ENCODE results near the gene EXOC4.

Gene EXOC4

DNA sequence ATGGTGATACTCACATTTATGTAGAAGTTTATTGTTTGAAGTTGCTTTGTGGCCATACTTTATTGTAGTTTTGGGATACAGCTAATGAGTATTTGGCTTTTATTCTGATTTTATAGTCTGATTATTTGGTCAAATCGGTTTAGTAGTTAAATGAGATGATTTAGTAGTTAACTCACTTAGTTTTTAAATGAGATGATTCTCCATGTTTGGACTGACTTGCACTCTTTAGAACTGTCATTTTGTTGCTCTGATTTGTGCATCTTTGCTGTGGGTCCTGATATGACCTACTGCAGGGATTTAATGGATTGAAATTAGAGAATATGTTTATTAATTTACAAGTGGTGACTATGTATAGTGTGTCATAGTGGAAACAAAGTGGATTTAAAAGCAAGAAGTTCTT, 44.2 kb downstream of the EXOC4 start:
- H3K9me3 ChIP-seq (ENCODE audit: low read length) = no peaks in the 10 kb centered on the region
- no peak overlapping the region for H3K27ac ChIP-seq (ENCODE audit: low read depth, low read length)
- H3K27me3 ChIP-seq (ENCODE audit: control insufficient read depth in 1 of 2, insufficient read depth in 2 of 2, low read length in 2 of 2) = no peaks in the 10 kb centered on the region
- H3K9ac ChIP-seq (ENCODE audit: low read length) = no peak overlapping the region
- H3K4me1 ChIP-seq (ENCODE audit: insufficient read depth, low read length) = peaks cover 3% of the 10 kb centered on the region
- no peak overlapping the region for H3K4me3 ChIP-seq (ENCODE audit: low read depth in 1 of 2, low read length in 2 of 2)
- H3K36me3 ChIP-seq (ENCODE audit: insufficient read depth, low read length) = no peaks in the 10 kb centered on the region

DNA sequence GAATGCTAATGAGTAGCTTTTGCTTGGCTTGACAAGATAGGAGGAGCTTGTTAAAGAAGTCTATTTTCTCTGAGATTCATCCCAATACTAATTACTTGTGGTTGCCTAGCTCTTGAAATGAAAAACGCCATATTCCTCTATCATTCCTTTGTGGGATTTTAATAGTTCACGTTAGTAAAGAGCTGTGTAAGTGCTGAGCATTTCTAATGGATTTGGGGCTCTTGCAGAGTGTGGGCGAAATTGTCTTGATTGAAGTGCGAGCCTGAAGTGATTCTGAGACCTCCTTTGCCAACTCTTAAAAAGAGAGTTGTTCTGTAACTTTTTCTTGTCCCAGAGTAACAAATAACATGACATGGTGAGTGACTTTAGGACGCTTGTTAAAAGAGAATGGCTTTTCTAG, 45.2 kb downstream of the EXOC4 start:
- Histone ChIP-seq H3K27me3 (ENCODE audit: control insufficient read depth in 1 of 2, insufficient read depth in 2 of 2, low read length in 2 of 2) (no peaks in the 10 kb centered on the region), H3K36me3 (ENCODE audit: insufficient read depth, low read length) (no peaks in the 10 kb centered on the region), H3K27ac (ENCODE audit: low read depth, low read length) (no peak overlapping the region), H3K4me3 (ENCODE audit: low read depth in 1 of 2, low read length in 2 of 2) (no peak overlapping the region), H3K9me3 (ENCODE audit: low read length) (no peaks in the 10 kb centered on the region), H3K9ac (ENCODE audit: low read length) (no peak overlapping the region), H3K4me1 (ENCODE audit: insufficient read depth, low read length) (peaks cover 3% of the 10 kb centered on the region)

DNA sequence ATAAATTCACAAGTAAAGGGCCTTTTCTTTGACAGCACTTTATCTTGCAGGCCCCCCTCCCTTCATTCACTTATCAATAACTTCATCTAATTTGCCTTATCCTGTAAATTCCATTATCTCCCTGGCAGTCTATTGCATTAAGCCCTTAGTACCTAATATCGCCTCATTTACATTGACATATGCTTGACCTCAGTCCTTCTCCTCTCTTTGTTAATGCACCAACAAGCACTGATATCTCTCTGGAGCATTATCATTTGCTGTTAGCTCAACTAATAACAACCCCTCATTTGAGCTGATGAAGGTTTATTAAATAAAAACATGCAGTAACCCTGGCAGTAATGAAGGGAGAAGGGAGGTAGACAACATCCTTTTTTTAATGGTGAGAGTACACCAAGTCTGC, 46.8 kb downstream of the EXOC4 start:
- no peaks in the 10 kb centered on the region for H3K36me3 ChIP-seq (ENCODE audit: insufficient read depth, low read length)
- no peak overlapping the region for H3K27ac ChIP-seq (ENCODE audit: low read depth, low read length)
- H3K4me1 ChIP-seq (ENCODE audit: insufficient read depth, low read length) = peaks cover 3% of the 10 kb centered on the region
- no peak overlapping the region for H3K4me3 ChIP-seq (ENCODE audit: low read depth in 1 of 2, low read length in 2 of 2)
- H3K9me3 ChIP-seq (ENCODE audit: low read length) = no peaks in the 10 kb centered on the region
- no peaks in the 10 kb centered on the region for H3K27me3 ChIP-seq (ENCODE audit: control insufficient read depth in 1 of 2, insufficient read depth in 2 of 2, low read length in 2 of 2)
- H3K9ac ChIP-seq (ENCODE audit: low read length) = no peak overlapping the region

DNA sequence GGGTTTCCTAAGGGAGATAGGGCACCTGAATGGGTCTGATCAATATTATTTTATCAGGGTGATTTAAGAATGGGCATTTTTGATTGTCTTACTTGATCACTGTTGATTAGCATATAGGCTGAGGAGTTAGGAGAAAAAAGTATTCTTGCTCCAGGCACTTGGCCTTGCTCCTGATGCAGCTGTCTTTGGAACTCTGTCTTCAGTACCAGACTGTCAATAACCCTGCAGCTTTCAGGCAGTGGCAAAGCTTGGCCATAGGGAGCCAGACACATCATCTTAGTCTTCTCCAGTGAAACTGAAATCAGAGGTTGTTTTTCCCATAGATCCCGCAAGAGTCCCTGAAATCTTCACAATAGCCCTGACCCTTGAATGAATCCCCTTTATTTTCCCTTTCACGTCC, 47.2 kb downstream of the EXOC4 start:
- Histone ChIP-seq H3K9me3 (ENCODE audit: low read length) (no peaks in the 10 kb centered on the region), H3K36me3 (ENCODE audit: insufficient read depth, low read length) (no peaks in the 10 kb centered on the region), H3K4me3 (ENCODE audit: low read depth in 1 of 2, low read length in 2 of 2) (no peak overlapping the region), H3K27ac (ENCODE audit: low read depth, low read length) (no peak overlapping the region), H3K9ac (ENCODE audit: low read length) (no peak overlapping the region), H3K27me3 (ENCODE audit: control insufficient read depth in 1 of 2, insufficient read depth in 2 of 2, low read length in 2 of 2) (no peaks in the 10 kb centered on the region), H3K4me1 (ENCODE audit: insufficient read depth, low read length) (peaks cover 3% of the 10 kb centered on the region)

DNA sequence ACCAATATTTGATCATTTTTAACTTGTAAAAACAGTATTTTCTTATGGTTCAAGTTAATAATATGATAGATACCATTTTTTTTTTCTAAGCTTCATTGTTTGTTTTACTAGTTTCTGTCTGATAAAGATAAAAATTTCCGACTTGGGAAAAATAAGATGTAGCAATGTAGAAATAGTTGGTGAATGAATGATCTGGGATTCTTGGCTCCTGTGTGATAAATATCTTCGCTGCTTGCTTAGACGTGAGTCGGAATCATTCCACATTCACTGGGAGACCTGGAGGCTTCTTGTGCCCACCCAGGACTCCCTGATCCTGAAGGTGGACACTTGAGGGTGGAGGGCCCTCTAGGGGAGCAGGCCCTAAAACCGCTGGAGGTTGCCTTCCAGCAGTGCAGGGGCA, 47.9 kb downstream of the EXOC4 start:
- no peak overlapping the region for H3K27ac ChIP-seq (ENCODE audit: low read depth, low read length)
- no peaks in the 10 kb centered on the region for H3K27me3 ChIP-seq (ENCODE audit: control insufficient read depth in 1 of 2, insufficient read depth in 2 of 2, low read length in 2 of 2)
- H3K4me1 ChIP-seq (ENCODE audit: insufficient read depth, low read length) = no peaks in the 10 kb centered on the region
- no peak overlapping the region for H3K4me3 ChIP-seq (ENCODE audit: low read depth in 1 of 2, low read length in 2 of 2)
- H3K36me3 ChIP-seq (ENCODE audit: insufficient read depth, low read length) = peaks cover 5% of the 10 kb centered on the region
- no peaks in the 10 kb centered on the region for H3K9me3 ChIP-seq (ENCODE audit: low read length)
- H3K9ac ChIP-seq (ENCODE audit: low read length) = no peak overlapping the region

DNA sequence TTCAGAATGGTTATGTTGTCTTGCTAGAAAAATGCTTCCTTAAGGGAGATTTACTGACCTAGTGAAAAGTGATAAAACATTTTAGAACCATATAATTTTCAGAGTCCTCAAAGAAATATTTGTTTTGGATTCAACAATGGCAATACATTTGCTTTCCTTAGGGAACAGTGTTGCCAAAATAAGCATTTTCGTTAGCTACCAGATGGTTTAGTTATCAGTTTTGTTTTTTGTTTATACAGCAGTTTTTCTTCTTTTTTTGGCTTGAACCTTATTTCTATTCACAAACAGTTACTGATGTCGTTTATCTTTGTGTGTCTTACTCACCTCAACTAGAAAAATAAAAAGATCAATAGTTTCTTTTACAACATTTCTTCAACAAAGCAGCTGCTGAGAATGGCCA, 48.6 kb downstream of the EXOC4 start:
- Histone ChIP-seq H3K4me3 (ENCODE audit: low read depth in 1 of 2, low read length in 2 of 2) (no peak overlapping the region), H3K9me3 (ENCODE audit: low read length) (no peaks in the 10 kb centered on the region), H3K4me1 (ENCODE audit: insufficient read depth, low read length) (no peaks in the 10 kb centered on the region), H3K27ac (ENCODE audit: low read depth, low read length) (no peak overlapping the region), H3K27me3 (ENCODE audit: control insufficient read depth in 1 of 2, insufficient read depth in 2 of 2, low read length in 2 of 2) (no peaks in the 10 kb centered on the region), H3K9ac (ENCODE audit: low read length) (no peak overlapping the region), H3K36me3 (ENCODE audit: insufficient read depth, low read length) (peaks cover 12% of the 10 kb centered on the region)

DNA sequence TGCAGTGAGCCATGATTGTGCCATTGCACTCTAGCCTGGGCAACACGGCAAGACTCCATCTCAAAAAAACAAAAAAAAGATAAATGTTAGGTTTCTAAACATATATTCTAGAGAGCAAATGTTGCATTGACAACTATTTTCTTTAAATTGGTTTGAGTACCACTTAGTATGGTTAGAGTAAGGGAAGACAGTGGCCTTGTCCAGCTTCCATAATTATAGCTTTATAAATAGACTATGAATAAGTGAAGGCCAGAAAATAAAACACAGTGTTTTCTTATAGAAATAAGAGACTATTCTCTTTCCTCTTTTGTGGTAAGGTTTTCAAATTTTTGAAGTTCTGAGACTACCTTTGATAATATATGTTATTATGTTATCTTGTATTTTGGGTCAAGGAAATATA, 50.5 kb downstream of the EXOC4 start:
- H3K4me1 ChIP-seq (ENCODE audit: insufficient read depth, low read length) = no peaks in the 10 kb centered on the region
- no peak overlapping the region for H3K27ac ChIP-seq (ENCODE audit: low read depth, low read length)
- H3K36me3 ChIP-seq (ENCODE audit: insufficient read depth, low read length) = peaks cover 26% of the 10 kb centered on the region
- no peak overlapping the region for H3K9ac ChIP-seq (ENCODE audit: low read length)
- no peak overlapping the region for H3K4me3 ChIP-seq (ENCODE audit: low read depth in 1 of 2, low read length in 2 of 2)
- no peaks in the 10 kb centered on the region for H3K27me3 ChIP-seq (ENCODE audit: control insufficient read depth in 1 of 2, insufficient read depth in 2 of 2, low read length in 2 of 2)
- H3K9me3 ChIP-seq (ENCODE audit: low read length) = no peaks in the 10 kb centered on the region

DNA sequence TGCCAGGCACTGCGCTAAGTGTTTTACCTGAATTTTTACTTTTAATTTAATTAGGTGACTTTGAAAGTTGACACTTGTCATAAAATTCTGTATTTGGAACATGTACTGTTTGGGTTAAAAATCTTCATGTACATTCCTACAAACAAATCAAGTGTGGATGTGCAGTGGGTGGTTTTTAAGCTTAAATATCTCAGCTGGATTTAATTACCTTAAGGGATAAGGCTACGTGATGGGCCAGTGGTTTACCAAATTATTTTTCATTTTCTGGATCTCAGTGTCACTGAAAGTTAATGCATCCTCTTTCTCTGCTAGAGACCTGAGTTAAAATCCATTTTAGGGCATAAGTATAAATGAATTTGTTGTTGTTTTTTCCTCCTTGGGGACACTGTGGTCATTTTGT, 51.1 kb downstream of the EXOC4 start:
- H3K9me3 ChIP-seq (ENCODE audit: low read length) = no peaks in the 10 kb centered on the region
- H3K27ac ChIP-seq (ENCODE audit: low read depth, low read length) = no peak overlapping the region
- H3K4me3 ChIP-seq (ENCODE audit: low read depth in 1 of 2, low read length in 2 of 2) = no peak overlapping the region
- peaks cover 26% of the 10 kb centered on the region for H3K36me3 ChIP-seq (ENCODE audit: insufficient read depth, low read length)
- no peak overlapping the region for H3K9ac ChIP-seq (ENCODE audit: low read length)
- no peaks in the 10 kb centered on the region for H3K4me1 ChIP-seq (ENCODE audit: insufficient read depth, low read length)
- H3K27me3 ChIP-seq (ENCODE audit: control insufficient read depth in 1 of 2, insufficient read depth in 2 of 2, low read length in 2 of 2) = no peaks in the 10 kb centered on the region

DNA sequence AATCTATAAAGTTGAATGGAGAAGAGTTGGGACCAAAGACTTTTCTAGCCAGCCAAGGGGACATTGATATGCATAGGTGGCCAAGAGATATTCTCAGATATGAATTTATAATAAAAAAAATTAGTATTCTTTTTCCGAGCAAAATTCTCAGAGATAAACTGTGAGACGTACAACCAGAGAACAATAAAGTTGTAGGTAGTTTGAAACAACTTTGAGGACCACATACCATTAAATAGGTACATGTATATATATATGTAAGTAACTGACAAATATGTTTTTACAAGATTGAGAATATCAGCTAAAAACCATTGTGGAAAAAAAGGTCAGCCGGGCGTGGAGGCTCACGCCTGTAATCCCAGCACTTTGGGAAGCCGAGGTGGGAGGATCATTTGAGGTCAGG, 56.5 kb downstream of the EXOC4 start:
- H3K36me3 ChIP-seq (ENCODE audit: insufficient read depth, low read length) = peaks cover 26% of the 10 kb centered on the region
- H3K4me1 ChIP-seq (ENCODE audit: insufficient read depth, low read length) = no peaks in the 10 kb centered on the region
- no peaks in the 10 kb centered on the region for H3K9me3 ChIP-seq (ENCODE audit: low read length)
- H3K27ac ChIP-seq (ENCODE audit: low read depth, low read length) = no peak overlapping the region
- H3K9ac ChIP-seq (ENCODE audit: low read length) = no peak overlapping the region
- no peak overlapping the region for H3K4me3 ChIP-seq (ENCODE audit: low read depth in 1 of 2, low read length in 2 of 2)
- no peaks in the 10 kb centered on the region for H3K27me3 ChIP-seq (ENCODE audit: control insufficient read depth in 1 of 2, insufficient read depth in 2 of 2, low read length in 2 of 2)

DNA sequence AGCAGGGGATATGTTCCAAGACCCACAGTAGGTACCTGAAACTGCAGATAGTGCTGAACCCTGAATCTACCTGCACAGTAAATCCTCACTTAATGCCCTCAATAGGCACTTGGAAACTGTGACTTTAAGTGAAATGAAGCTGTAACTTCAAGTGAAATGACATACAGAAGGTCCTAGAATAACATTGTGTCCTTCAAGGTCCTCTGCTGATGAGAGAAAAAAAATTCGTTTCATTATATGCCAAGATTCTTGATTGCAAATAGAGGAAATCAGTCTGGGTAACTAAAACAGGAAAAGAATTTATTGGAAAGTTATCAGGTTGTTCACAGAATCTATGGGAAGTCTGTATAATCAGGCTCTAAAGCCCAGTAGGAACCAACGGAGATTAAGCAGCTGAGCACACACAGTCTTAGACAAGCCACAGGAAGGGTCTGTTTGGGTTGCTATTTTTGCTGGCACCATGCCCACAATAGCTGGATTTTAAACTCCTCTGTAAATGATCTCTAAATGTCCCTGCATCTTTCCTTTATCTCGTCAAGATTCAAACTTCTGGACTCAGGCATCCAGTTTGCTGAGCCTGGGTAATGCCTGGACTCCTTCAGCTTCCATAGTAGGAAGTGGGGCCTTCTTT, 57.5 kb downstream of the EXOC4 start:
- Histone ChIP-seq H3K9me3 (ENCODE audit: low read length) (no peaks in the 10 kb centered on the region), H3K27ac (ENCODE audit: low read depth, low read length) (no peak overlapping the region), H3K36me3 (ENCODE audit: insufficient read depth, low read length) (peaks cover 25% of the 10 kb centered on the region), H3K27me3 (ENCODE audit: control insufficient read depth in 1 of 2, insufficient read depth in 2 of 2, low read length in 2 of 2) (no peaks in the 10 kb centered on the region), H3K4me1 (ENCODE audit: insufficient read depth, low read length) (no peaks in the 10 kb centered on the region), H3K9ac (ENCODE audit: low read length) (no peak overlapping the region), H3K4me3 (ENCODE audit: low read depth in 1 of 2, low read length in 2 of 2) (no peak overlapping the region)

DNA sequence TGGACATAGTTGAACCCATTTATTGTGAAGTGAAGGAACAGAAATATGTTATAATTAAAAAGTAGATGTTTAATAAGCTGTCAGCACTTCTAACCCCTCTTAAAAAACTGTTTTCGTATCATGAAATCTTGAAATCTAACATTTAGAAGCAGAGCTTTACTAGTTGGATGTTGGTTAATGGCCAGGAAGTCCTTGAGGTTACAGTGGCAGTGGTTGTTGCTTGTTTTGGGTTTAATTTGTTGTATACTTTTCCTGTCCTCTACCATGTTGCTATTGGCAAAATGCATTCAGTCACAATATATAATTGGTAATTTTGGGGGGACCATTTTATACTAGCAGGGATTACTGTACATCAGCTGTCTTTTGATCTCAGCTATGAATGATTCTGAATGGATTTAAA, 60.7 kb downstream of the EXOC4 start:
- Histone ChIP-seq H3K36me3 (ENCODE audit: insufficient read depth, low read length) (no peaks in the 10 kb centered on the region), H3K9me3 (ENCODE audit: low read length) (no peaks in the 10 kb centered on the region), H3K9ac (ENCODE audit: low read length) (no peak overlapping the region), H3K4me3 (ENCODE audit: low read depth in 1 of 2, low read length in 2 of 2) (no peak overlapping the region), H3K4me1 (ENCODE audit: insufficient read depth, low read length) (peaks cover 4% of the 10 kb centered on the region), H3K27me3 (ENCODE audit: control insufficient read depth in 1 of 2, insufficient read depth in 2 of 2, low read length in 2 of 2) (no peaks in the 10 kb centered on the region), H3K27ac (ENCODE audit: low read depth, low read length) (no peak overlapping the region)

DNA sequence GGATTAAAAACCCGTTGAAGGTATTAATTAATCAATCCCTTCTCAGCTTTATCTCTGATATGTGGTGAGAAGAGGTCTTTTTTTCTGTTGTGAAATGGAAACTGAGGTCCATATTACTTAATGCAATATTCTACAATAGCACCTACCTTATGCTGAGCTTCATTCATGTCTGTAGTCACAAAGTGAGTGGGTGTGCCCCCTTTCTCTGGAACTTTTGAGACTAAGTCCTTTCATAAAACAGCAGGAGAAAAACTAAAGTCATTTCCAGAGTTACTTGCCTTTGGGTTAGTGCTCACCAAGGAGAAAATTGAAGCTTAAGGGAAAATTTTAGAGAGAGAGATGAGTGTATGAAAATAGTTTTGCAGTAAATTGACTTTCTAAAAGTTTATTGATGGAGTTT, 61.2 kb downstream of the EXOC4 start:
- Histone ChIP-seq H3K9ac (ENCODE audit: low read length) (no peak overlapping the region), H3K27ac (ENCODE audit: low read depth, low read length) (no peak overlapping the region), H3K9me3 (ENCODE audit: low read length) (no peaks in the 10 kb centered on the region), H3K4me1 (ENCODE audit: insufficient read depth, low read length) (peaks cover 4% of the 10 kb centered on the region), H3K27me3 (ENCODE audit: control insufficient read depth in 1 of 2, insufficient read depth in 2 of 2, low read length in 2 of 2) (no peaks in the 10 kb centered on the region), H3K36me3 (ENCODE audit: insufficient read depth, low read length) (no peaks in the 10 kb centered on the region), H3K4me3 (ENCODE audit: low read depth in 1 of 2, low read length in 2 of 2) (no peak overlapping the region)

Measured in muscle layer of colon (tissue), 2 donors.